ENCODE results near the gene AGPAT2.

DNA sequence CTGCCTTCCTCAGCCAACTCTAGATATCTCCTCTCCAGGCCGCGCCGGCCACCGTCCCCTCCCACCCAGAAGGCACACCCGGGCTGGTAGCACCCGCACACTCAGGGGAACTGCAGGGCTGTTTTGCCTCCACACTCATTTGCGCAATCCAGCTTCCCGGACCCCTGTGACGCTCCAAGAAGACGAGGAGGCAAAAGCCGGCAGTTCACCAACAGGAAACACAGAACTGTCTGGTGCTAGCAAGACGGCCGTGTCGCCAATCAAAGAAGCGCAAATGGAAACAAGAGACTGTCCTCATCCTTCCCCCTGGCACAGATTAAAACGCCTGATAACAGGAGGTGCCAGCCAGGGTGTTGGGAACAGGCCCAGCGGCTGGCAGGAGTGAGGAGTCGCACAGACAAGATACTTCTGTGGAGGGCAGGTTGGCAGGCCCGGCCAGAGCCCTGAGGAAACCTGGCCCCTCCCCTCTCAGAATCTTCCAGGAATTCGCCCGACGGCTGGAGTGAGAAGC, 7.8 kb downstream of the AGPAT2 start:
- peak in 1 of 3 donors; percentile 33 for TF ChIP-seq POLR2A (IDR thresholded peaks at IDR 0.05)
- TF ChIP-seq, protein P1, sequence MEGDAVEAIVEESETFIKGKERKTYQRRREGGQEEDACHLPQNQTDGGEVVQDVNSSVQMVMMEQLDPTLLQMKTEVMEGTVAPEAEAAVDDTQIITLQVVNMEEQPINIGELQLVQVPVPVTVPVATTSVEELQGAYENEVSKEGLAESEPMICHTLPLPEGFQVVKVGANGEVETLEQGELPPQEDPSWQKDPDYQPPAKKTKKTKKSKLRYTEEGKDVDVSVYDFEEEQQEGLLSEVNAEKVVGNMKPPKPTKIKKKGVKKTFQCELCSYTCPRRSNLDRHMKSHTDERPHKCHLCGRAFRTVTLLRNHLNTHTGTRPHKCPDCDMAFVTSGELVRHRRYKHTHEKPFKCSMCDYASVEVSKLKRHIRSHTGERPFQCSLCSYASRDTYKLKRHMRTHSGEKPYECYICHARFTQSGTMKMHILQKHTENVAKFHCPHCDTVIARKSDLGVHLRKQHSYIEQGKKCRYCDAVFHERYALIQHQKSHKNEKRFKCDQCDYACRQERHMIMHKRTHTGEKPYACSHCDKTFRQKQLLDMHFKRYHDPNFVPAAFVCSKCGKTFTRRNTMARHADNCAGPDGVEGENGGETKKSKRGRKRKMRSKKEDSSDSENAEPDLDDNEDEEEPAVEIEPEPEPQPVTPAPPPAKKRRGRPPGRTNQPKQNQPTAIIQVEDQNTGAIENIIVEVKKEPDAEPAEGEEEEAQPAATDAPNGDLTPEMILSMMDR (IDR thresholded peaks at IDR 0.05), result no peak

Data from body of pancreas (tissue), 4 donors.